K562 (cell line): ENCODE measurements around the gene ERGIC3. TPM values are rescaled to one million over a fixed set of nuclear protein-coding genes. Genes with fewer than 3 reads are reported as not detected.

Experiments
- ATAC-seq: fragments of 200-7000 bp; cut with Tn5 transposase; 3 replicates; pipeline ENCODE4 v1.9.1; 2020; ENCODE audit warnings: moderate library complexity
- Bru-seq: library from RNA; stranded (reverse); fragments of 400-500 nt; gene quantifications from one replicate; lab custom pipeline; 2021; lab: Mats Ljungman, UMichigan
- BruChase-seq, 2 experiments: library from RNA; stranded (reverse); fragments of 400-500 nt; gene quantifications; one replicate each; lab custom pipeline; 2021; lab: Mats Ljungman, UMichigan
- BruUV-seq: library from RNA; stranded (reverse); fragments of 400-500 nt; replicated peaks from 2 replicates; lab custom pipeline; 2021; lab: Mats Ljungman, UMichigan
- CTCF ChIA-PET: fragments of 300-600 bp; formaldehyde crosslinking; extraction: SDS; loops from one replicate; lab custom pipeline; 2021; ENCODE audit warnings: low intra/inter-chr PET ratio; lab: Yijun Ruan, JAX
- POLR2A ChIA-PET: fragments of 300-600, 350-650 bp; sonication (Branson Sonifier 250); formaldehyde crosslinking; extraction: SDS; loops from one replicate; lab custom pipeline; 2021; ENCODE audit warnings: antibody characterized with exemption, inconsistent platforms; lab: Yijun Ruan, JAX
- DNase-seq, 4 experiments: peaks; one replicate each; pipeline versions ENCODE4 v3.0.0 to v3.0.0-alpha.2; 2011 to 2018; ENCODE audit warnings: low spot score in 3 of 4, mixed read lengths in 3 of 4; ENCODE audit errors: extremely low read depth in 1 of 4
- FAIRE-seq: peaks from 2 replicates; lab custom pipeline; 2011; peaks lifted over from hg19 to GRCh38; lab: Jason Lieb, UNC
- H2AFZ ChIP-seq: 2 replicates; pipeline ENCODE4 v1.6.0; 2011; ENCODE audit warnings: low read depth, low read length, control low read depth, inconsistent platforms
- H3K27ac ChIP-seq: fragments of 200-600 bp; 3 replicates; pipeline ENCODE4 v1.8.0; 2011; ENCODE audit warnings: low read depth, mild to moderate bottlenecking, control low read depth, inconsistent platforms, low read length, moderate library complexity, mixed read lengths; ENCODE audit errors: extremely low read depth
- H3K27me3 ChIP-seq, 2 experiments: fragments of 300-600 bp in 1 of 2; 2 replicates in 1 of 2; 3 replicates in 1 of 2; pipeline versions ENCODE4 v1.6.0 to v1.8.0; 2011; ENCODE audit warnings: inconsistent platforms in 2 of 2, low read length in 2 of 2, mild to moderate bottlenecking in 1 of 2, mixed read lengths in 1 of 2, moderate library complexity in 1 of 2; ENCODE audit not compliant: control insufficient read depth in 2 of 2, insufficient read depth in 2 of 2
- H3K36me3 ChIP-seq: fragments of 300-600 bp; 3 replicates; pipeline ENCODE4 v1.8.0; 2011; ENCODE audit warnings: mild to moderate bottlenecking, low read length, inconsistent platforms; ENCODE audit not compliant: control insufficient read depth, insufficient read depth
- H3K4me1 ChIP-seq, 2 experiments: fragments of 200-600 bp in 1 of 2; replicated peaks in 1 of 2; 2 replicates in 1 of 2; 3 replicates in 1 of 2; pipeline versions ENCODE4 v1.5.1 to v1.8.0; 2011; ENCODE audit warnings: inconsistent platforms in 2 of 2, low read length in 2 of 2, mild to moderate bottlenecking in 1 of 2, mixed read lengths in 1 of 2, moderate library complexity in 1 of 2; ENCODE audit not compliant: control insufficient read depth in 2 of 2, insufficient read depth in 2 of 2
- H3K4me2 ChIP-seq: 2 replicates; pipeline ENCODE4 v1.6.1; 2011; ENCODE audit warnings: low read length, control low read depth, inconsistent platforms, mixed read lengths; ENCODE audit not compliant: insufficient read depth
- H3K4me3 ChIP-seq: fragments of 200-600 bp; sonication (generic), shearing (Covaris generic); 2 replicates; pipeline ENCODE4 v1.5.1; 2016; ENCODE audit warnings: control low read depth, inconsistent platforms
- H3K79me2 ChIP-seq: fragments of 200-600 bp; 3 replicates; pipeline ENCODE4 v1.8.0; 2011; ENCODE audit warnings: low read length, inconsistent platforms; ENCODE audit not compliant: control insufficient read depth, insufficient read depth
- H3K9ac ChIP-seq, 2 experiments: 2 replicates each; pipeline versions ENCODE4 v1.6.0 to v1.6.1; 2011; ENCODE audit warnings: low read depth in 2 of 2, low read length in 2 of 2, control low read depth in 1 of 2, inconsistent platforms in 1 of 2, mild to moderate bottlenecking in 1 of 2, mixed read lengths in 1 of 2; ENCODE audit not compliant: insufficient read depth in 1 of 2
- H3K9me1 ChIP-seq: one replicate; pipeline ENCODE4 v1.6.0; 2011; ENCODE audit warnings: inconsistent platforms, mild to moderate bottlenecking, low read length, moderate library complexity; ENCODE audit not compliant: control insufficient read depth, insufficient read depth
- H3K9me3 ChIP-seq: replicated peaks from 2 replicates; pipeline ENCODE4 v1.5.1; 2011; ENCODE audit warnings: low read depth, low read length, inconsistent platforms; ENCODE audit not compliant: control insufficient read depth, insufficient read depth
- H4K20me1 ChIP-seq: replicated peaks from 2 replicates; pipeline ENCODE4 v1.6.1; 2011; ENCODE audit warnings: low read length, inconsistent platforms, mixed read lengths; ENCODE audit not compliant: control insufficient read depth, insufficient read depth
- CHD4 ChIP-seq: fragments of 200-600 bp; sonication (generic); IDR thresholded peaks from 3 replicates; pipeline ENCODE4 v1.6.1; 2012; ENCODE audit warnings: low read depth, mild to moderate bottlenecking, mixed read lengths, low read length, inconsistent platforms; ENCODE audit not compliant: insufficient read depth, insufficient replicate concordance, poor library complexity, severe bottlenecking
- CREBBP ChIP-seq: IDR thresholded peaks from one replicate; pipeline ENCODE4 v1.6.1; 2012; ENCODE audit warnings: low read depth, mild to moderate bottlenecking, control low read depth, inconsistent platforms, low read length
- ETS1 ChIP-seq: conservative IDR thresholded peaks from 2 replicates; pipeline ENCODE4 v1.6.1; 2011; ENCODE audit warnings: low read depth, mild to moderate bottlenecking, low read length; ENCODE audit not compliant: control insufficient read depth
- GTF2E2 ChIP-seq: fragments of 200-800 bp; sonication (Bioruptor generic); IDR thresholded peaks from 2 replicates; pipeline ENCODE4 v1.6.1; 2016; ENCODE audit warnings: missing genetic modification characterization, missing compliant biosample characterization
- KAT7 ChIP-seq: sonication (generic); formaldehyde crosslinking; IDR thresholded peaks from 2 replicates; pipeline ENCODE4 v1.8.0; 2022; ENCODE audit warnings: missing genetic modification reagents, mild to moderate bottlenecking, borderline replicate concordance
- LEF1 ChIP-seq: fragments of 450-650 bp; IDR thresholded peaks from 2 replicates; pipeline ENCODE4 v1.6.1; 2016; ENCODE audit warnings: mild to moderate bottlenecking
- NCOA1 ChIP-seq: fragments of 450-650 bp; IDR thresholded peaks from 2 replicates; pipeline ENCODE4 v1.6.1; 2016; ENCODE audit warnings: low read depth
- RHOXF2B ChIP-seq: fragments of 250-450 bp; sonication (Bioruptor Pico); conservative IDR thresholded peaks from 2 replicates; pipeline ENCODE4 v1.5.1; 2021
- SREBF2 ChIP-seq: sonication (generic); formaldehyde crosslinking; IDR thresholded peaks from 2 replicates; pipeline ENCODE4 v1.4.0; 2020; ENCODE audit warnings: mild to moderate bottlenecking, missing genetic modification reagents
- TFAM ChIP-seq: fragments of 250-450 bp; sonication (Bioruptor Pico); conservative IDR thresholded peaks from 2 replicates; pipeline ENCODE4 v1.5.0; 2021; ENCODE audit warnings: mild to moderate bottlenecking, moderate library complexity
- THRB ChIP-seq: fragments of 450-650 bp; formaldehyde crosslinking; conservative IDR thresholded peaks from 2 replicates; pipeline ENCODE4 v1.4.0; 2022; ENCODE audit warnings: mild to moderate bottlenecking, missing genetic modification characterization
- ZNF324 ChIP-seq: fragments of 250-450 bp; sonication (Bioruptor Pico); IDR thresholded peaks from 2 replicates; pipeline ENCODE4 v1.4.0; 2020; ENCODE audit warnings: mild to moderate bottlenecking
- ZNF77 ChIP-seq: fragments of 250-450 bp; sonication (Bioruptor Pico); IDR thresholded peaks from 2 replicates; pipeline ENCODE4 v1.5.0; 2020
- WGBS: fragments of 100-300 bp; shearing (Covaris generic); methylation state at CpG from one replicate; pipeline ENCODE4 v1.1.6; 2016; ENCODE audit warnings: low coverage, mixed read lengths; ENCODE audit not compliant: insufficient coverage; ENCODE audit errors: missing lambda C conversion rate; 5-methylcytosine and 5-hydroxymethylcytosine counted together
- in situ Hi-C: fragments of 300-500 bp; cut with MboI; formaldehyde crosslinking; loops from 4 replicates; pipeline ENCODE4 v1.15.0; 2018; ENCODE audit warnings: inconsistent platforms, mixed read lengths
- intact Hi-C: fragments of 100-400 bp; cut with micrococcal nuclease; formaldehyde crosslinking; loops from 2 replicates; pipeline ENCODE4 v1.14.2; 2022
- long read RNA-seq, 3 experiments: library from polyadenylated mRNA in 2 of 3; library from RNA in 1 of 3; unstranded in 2 of 3; stranded (forward) in 1 of 3; transcript quantifications; one replicate each; pipeline ENCODE4 v2.0.0, GENCODE V29; 2019 to 2022
- polyA minus RNA-seq, 3 experiments: library from RNA; depleted of rRNA, polyadenylated mRNA; stranded (reverse); fragments of >200 nt; gene quantifications; 2 replicates each; pipeline ENCODE4 v1.2.3, GENCODE V29; 2011
- polyA plus RNA-seq, 8 experiments: library from polyadenylated mRNA; depleted of rRNA in 4 of 8; stranded (reverse) in 5 of 8; unstranded in 3 of 8; fragments of >200 nt; fragmentation: Nextera tagmentation in 2 of 8; fragmentation: Illumina TruSeq in 1 of 8; extraction: Ambion mirVana in 2 of 8; extraction: Trizol in 1 of 8; gene quantifications; 2 replicates each; pipeline versions ENCODE4 v1.2.1 to v1.2.3, GENCODE V29; 2011 to 2014; ENCODE audit warnings: inconsistent platforms in 1 of 8, missing spikeins in 1 of 8
- total RNA-seq, 7 experiments: library from RNA; depleted of rRNA in 6 of 7; stranded (reverse); fragments of >200 nt in 6 of 7; fragmentation: Illumina TruSeq in 2 of 7; extraction: Trizol in 2 of 7; gene quantifications; 2 replicates each; pipeline versions ENCODE4 v1.2.1 to v1.2.3, GENCODE V29; 2011 to 2021; ENCODE audit warnings: low replicate concordance in 1 of 7

Gene ERGIC3
- total RNA-seq (2011; cell fraction: chromatin; rRNA removed; ENCODE audit: low replicate concordance): 211 and 424 TPM in 2 replicates
- 454 and 514 TPM in 2 replicates for total RNA-seq (2011; cell fraction: nucleolus; rRNA removed)
- total RNA-seq (2011; cell fraction: nucleoplasm; rRNA removed): 377 and 412 TPM in 2 replicates
- total RNA-seq (2014; rRNA removed) (121 and 137 TPM in 2 replicates), total RNA-seq (2014; rRNA removed; fragmentation: Illumina TruSeq; extraction: Trizol) (117 and 147 TPM in 2 replicates), total RNA-seq (2015; rRNA removed; fragmentation: Illumina TruSeq; extraction: Trizol) (155 and 160 TPM in 2 replicates), total RNA-seq (2021) (176 and 184 TPM in 2 replicates), polyA plus RNA-seq (2011; rRNA removed) (261 and 327 TPM in 2 replicates), polyA plus RNA-seq (2014; fragmentation: Illumina TruSeq; extraction: Trizol) (201 and 212 TPM in 2 replicates), polyA plus RNA-seq (2014; fragmentation: Nextera tagmentation; extraction: Ambion mirVana) (100 to 1,000 TPM; 243 to 278 TPM), polyA plus RNA-seq (2014; rRNA removed) (153 TPM in 2 replicates), polyA minus RNA-seq (2011; rRNA and poly(A)+ RNA removed) (239 and 263 TPM in 2 replicates), Bru-seq, nascent RNA (percentile 81 among the genes with signal in this experiment), BruChase-seq, experiment 1, labeled RNA remaining after a 2-hour chase (percentile 80 among the genes with signal in this experiment), BruChase-seq, experiment 2, labeled RNA remaining after a 6-hour chase (percentile 84 among the genes with signal in this experiment)
- 343 and 366 TPM in 2 replicates for polyA plus RNA-seq (2011; cell fraction: cytosol; rRNA removed)
- polyA plus RNA-seq (2011; cell fraction: nucleus; rRNA removed): 397 and 401 TPM in 2 replicates
- polyA plus RNA-seq (2012): 276 and 358 TPM in 2 replicates
- polyA minus RNA-seq (2011; cell fraction: cytosol; rRNA and poly(A)+ RNA removed): 86.8 and 91.6 TPM in 2 replicates
- 43.9 and 62.1 TPM in 2 replicates for polyA minus RNA-seq (2011; cell fraction: nucleus; rRNA and poly(A)+ RNA removed)
- long read RNA-seq, experiment 1, transcript ERGIC3-202 (13 exons, 1,359 nt): major isoform, 304 of 439 reads
- long read RNA-seq, experiment 1, partial matches to known transcripts: 96 of 439 reads
- long read RNA-seq, experiment 1, other reads (novel, unspliced or antisense): 35 of 439 reads
- long read RNA-seq, experiment 2, transcript ERGIC3-202 (13 exons, 1,359 nt): major isoform, 140 of 195 reads
- long read RNA-seq, experiment 2, partial matches to known transcripts: 29 of 195 reads
- long read RNA-seq, experiment 2, other reads (novel, unspliced or antisense): 23 of 195 reads
- long read RNA-seq, experiment 3, transcript ERGIC3-202 (13 exons, 1,359 nt): major isoform, 235 of 259 reads
- long read RNA-seq, experiment 3, partial matches to known transcripts: 11 of 259 reads
- long read RNA-seq, experiment 3, other reads (novel, unspliced or antisense): 12 of 259 reads

GRCh38 chr20:35541783-35542662 is at the start of gene ERGIC3:
ERGIC3 (plus strand) TSS chr20:35542078; CDS start chr20:35542098, 20 bp downstream.
- Histone ChIP-seq H4K20me1 (no peaks in the 10 kb centered on the region; the same call in 1 of the 2 replicates), H3K4me3 (peak within 1 kb of the TSS; percentile 72)
- TF ChIP-seq LEF1 (no peak), GTF2E2 (tag) (no peak), ETS1 (peak; percentile 80), RHOXF2B (CRISPR knock-in tag) (no peak), KAT7 (CRISPR knock-in tag) (no peak), ZNF77 (no peak), TFAM (no peak), CHD4 (no peak), THRB (CRISPR knock-in tag) (no peak), CREBBP (no peak), NCOA1 (peak; percentile 72), ZNF324 (no peak), SREBF2 (CRISPR knock-in tag) (no peak)

More at GRCh38 chr20:35541783-35542662, at the start of gene ERGIC3:
- Histone ChIP-seq H2AFZ (peak within 1 kb of the TSS; percentile 97), H3K79me2 (peaks cover 12% of the 10 kb centered on the region), H3K4me2 (peak within 1 kb of the TSS; percentile 93), H3K9ac (peak within 1 kb of the TSS; percentile 83 to 94), H3K36me3 (peaks cover 32% of the 10 kb centered on the region), H3K27me3 (no peaks in the 10 kb centered on the region), H3K9me3 (no peaks in the 10 kb centered on the region), H3K27ac (peak within 1 kb of the TSS; percentile 93), H3K9me1 (no peaks in the 10 kb centered on the region), H3K4me1 (peaks cover 13% of the 10 kb centered on the region in 2 experiments; a peak in 3 of 5 replicates)
- ChIA-PET POLR2A (interaction anchor here (0.6 to 2.3 kb wide), 16 partner anchors 10 to 1448 kb away, joined by 3 to 20 read pairs (median 3); partner anchors contain the start of gene C20orf173), CTCF (interaction anchor here (0.5 kb wide), 1 partner anchor 31 kb away, joined by 6 read pairs; no protein-coding TSS in a partner anchor)
- BruUV-seq: no TSS peak
- intact Hi-C loops: loop anchor here (1.0 kb wide), 1 partner anchor 412 kb away; the partner anchor contains the start of gene SCAND1
- peak; percentile 95 to 98 (median 96) for DNase-seq
- ATAC-seq: peak; percentile 99
- in situ Hi-C loops: no loop called here
- WGBS: 3% methylated on average over 42 of the region's 57 CpGs
- peak; percentile 92 for FAIRE-seq
